Uterine smooth muscle cell (primary cell): ENCODE data around the gene WDR81. TPM values are rescaled to one million over a fixed set of nuclear protein-coding genes. Genes with fewer than 3 reads are reported as not detected.

Source experiments
- total RNA-seq: library from RNA; depleted of rRNA; stranded (reverse); fragments of >200 nt; gene quantifications from 2 replicates; pipeline ENCODE4 v1.2.3, GENCODE V29; 2014

The WDR81 gene
- 27.9 and 33.6 TPM in 2 replicates for total RNA-seq

GRCh38 chr17:1724351-1724868 is at the start of gene WDR81:
WDR81 (plus strand) TSS chr17:1724704; CDS start chr17:1724960, 256 bp downstream.

GRCh38 chr17:1684378-1685189 is 39.9 kb upstream of the WDR81 start, which contains the start of gene PRPF8:
PRPF8 (minus strand) TSS chr17:1684867; CDS start chr17:1684571, 296 bp downstream.

GRCh38 chr17:1709971-1710806 is 14.3 kb upstream of the WDR81 start, which contains the start of gene TLCD2:
TLCD2 (minus strand) TSS chr17:1710377; CDS start chr17:1710242, 135 bp downstream.

GRCh38 chr17:1742371-1743087 is 18.0 kb downstream of the WDR81 start, which contains the start of gene SERPINF2:
SERPINF2 (plus strand) TSS chr17:1742871; CDS start chr17:1744996, 2,125 bp downstream.

Other genes with a start within 250 kb of the WDR81 start
- 189 and 222 TPM in 2 replicates for gene MYO1C, start 232.0 kb upstream of the WDR81 start, total RNA-seq
- 19.5 and 22.2 TPM in 2 replicates for gene INPP5K, start 208.1 kb upstream of the WDR81 start, total RNA-seq
- 18.4 and 19.4 TPM in 2 replicates for gene PITPNA, start 161.9 kb upstream of the WDR81 start, total RNA-seq
- gene SLC43A2, start 95.9 kb upstream of the WDR81 start, total RNA-seq = 2.1 and 2.9 TPM in 2 replicates
- 0.25 and 0.44 TPM in 2 replicates for gene SCARF1, start 79.0 kb upstream of the WDR81 start, total RNA-seq
- 5.2 and 5.6 TPM in 2 replicates for gene RILP, start 74.8 kb upstream of the WDR81 start, total RNA-seq
- gene PRPF8, start 39.8 kb upstream of the WDR81 start, total RNA-seq = 112 and 125 TPM in 2 replicates
- gene TLCD2, start 14.3 kb upstream of the WDR81 start, total RNA-seq = 2.3 and 4.6 TPM in 2 replicates
- gene SERPINF2, start 18.2 kb downstream of the WDR81 start, total RNA-seq = under 0.01 TPM in 1 of 2 replicates, not detected in the other
- gene SERPINF1, start 37.4 kb downstream of the WDR81 start, total RNA-seq = 36.1 and 86.2 TPM in 2 replicates
- 9.5 and 11.7 TPM in 2 replicates for gene SMYD4, start 105.2 kb downstream of the WDR81 start, total RNA-seq
- gene RPA1, start 105.3 kb downstream of the WDR81 start, total RNA-seq = 33.1 and 48.7 TPM in 2 replicates